IPS DF 6.9 (cell line): ENCODE data around the gene CDH4.

ENCODE experiments used
- DNase-seq: peaks from one replicate; pipeline ENCODE4 v3.0.0-alpha.2; 2013; ENCODE audit warnings: low read depth, low spot score
- H3K27ac ChIP-seq: one replicate; pipeline ENCODE4 v1.5.1; 2013; ENCODE audit warnings: low read length, control low read depth
- H3K27me3 ChIP-seq: 2 replicates; pipeline ENCODE4 v1.6.1; 2013; ENCODE audit warnings: mild to moderate bottlenecking, low read length; ENCODE audit not compliant: control insufficient read depth, insufficient read depth
- H3K36me3 ChIP-seq: 2 replicates; pipeline ENCODE4 v1.6.1; 2013; ENCODE audit warnings: low read length; ENCODE audit not compliant: control insufficient read depth, insufficient read depth
- H3K4me1 ChIP-seq: 2 replicates; pipeline ENCODE4 v1.6.1; 2013; ENCODE audit warnings: low read length; ENCODE audit not compliant: control insufficient read depth, insufficient read depth
- H3K4me3 ChIP-seq: 2 replicates; pipeline ENCODE4 v1.5.1; 2013; ENCODE audit warnings: mild to moderate bottlenecking, low read length
- H3K9me3 ChIP-seq: 2 replicates; pipeline ENCODE4 v1.6.1; 2013; ENCODE audit warnings: low read length, inconsistent platforms; ENCODE audit not compliant: control insufficient read depth, insufficient read depth
- WGBS: extraction: QIAGEN DNeasy Blood & Tissue Kit; methylation state at CpG from one replicate; pipeline ENCODE4 v1.1.7; 2013; ENCODE audit warnings: mixed read lengths, missing lambda C conversion rate; ENCODE audit not compliant: insufficient read length, insufficient coverage; 5-methylcytosine and 5-hydroxymethylcytosine counted together

Gene CDH4

GRCh38 chr20:61813791-61814190 lies 561.7 kb downstream of the CDH4 start:
- WGBS = no CpG with 5 or more reads among the region's 7 CpGs
- H3K4me1 ChIP-seq = no peaks in the 10 kb centered on the region

GRCh38 chr20:61814244-61814643 lies 562.2 kb downstream of the CDH4 start:
- no peaks in the 10 kb centered on the region for H3K36me3 ChIP-seq
- H3K27ac ChIP-seq = no peak overlapping the region
- DNase-seq = no peak
- WGBS = no CpG with 5 or more reads among the region's 11 CpGs
- H3K9me3 ChIP-seq = no peaks in the 10 kb centered on the region
- H3K4me3 ChIP-seq = no peak overlapping the region; the same call in 1 of the 2 replicates
- H3K27me3 ChIP-seq = no peaks in the 10 kb centered on the region
- H3K4me1 ChIP-seq = no peaks in the 10 kb centered on the region

More at GRCh38 chr20:61813791-61814190, 561.7 kb downstream of the CDH4 start:
- Histone ChIP-seq H3K9me3 (no peaks in the 10 kb centered on the region), H3K36me3 (no peaks in the 10 kb centered on the region), H3K27me3 (no peaks in the 10 kb centered on the region), H3K4me3 (no peak overlapping the region), H3K27ac (no peak overlapping the region)
- DNase-seq = no peak

- Histone ChIP-seq H3K36me3 (no peaks in the 10 kb centered on the region), H3K9me3 (no peaks in the 10 kb centered on the region), H3K4me3 (no peak overlapping the region), H3K27ac (no peak overlapping the region), H3K4me1 (no peaks in the 10 kb centered on the region), H3K27me3 (no peaks in the 10 kb centered on the region)
- no CpG with 5 or more reads among the region's 9 CpGs for WGBS
- no peak for DNase-seq
These were observed 562.7 kb downstream of the CDH4 start for GRCh38 chr20:61814726-61815125.

- Histone ChIP-seq H3K4me1 (no peaks in the 10 kb centered on the region), H3K27ac (no peak overlapping the region), H3K27me3 (no peaks in the 10 kb centered on the region), H3K36me3 (no peaks in the 10 kb centered on the region), H3K9me3 (no peaks in the 10 kb centered on the region), H3K4me3 (no peak overlapping the region)
- no CpG with 5 or more reads among the region's 15 CpGs for WGBS
- no peak for DNase-seq
These were observed 563.1 kb downstream of the CDH4 start for GRCh38 chr20:61815176-61815575.

GRCh38 chr20:61815678-61816077 lies 563.6 kb downstream of the CDH4 start:
- H3K9me3 ChIP-seq = no peaks in the 10 kb centered on the region
- no peaks in the 10 kb centered on the region for H3K27me3 ChIP-seq
- no peak for DNase-seq
- no peaks in the 10 kb centered on the region for H3K4me1 ChIP-seq
- no peak overlapping the region for H3K4me3 ChIP-seq
- no peaks in the 10 kb centered on the region for H3K36me3 ChIP-seq
- no CpG with 5 or more reads among the region's 12 CpGs for WGBS
- no peak overlapping the region for H3K27ac ChIP-seq

- no peak overlapping the region for H3K27ac ChIP-seq
- no peaks in the 10 kb centered on the region for H3K4me1 ChIP-seq
- H3K4me3 ChIP-seq = no peak overlapping the region
- H3K27me3 ChIP-seq = no peaks in the 10 kb centered on the region
- WGBS = no CpG with 5 or more reads among the region's 25 CpGs
- no peaks in the 10 kb centered on the region for H3K9me3 ChIP-seq
- DNase-seq = no peak
- H3K36me3 ChIP-seq = no peaks in the 10 kb centered on the region
These were observed 564.8 kb downstream of the CDH4 start for GRCh38 chr20:61816606-61817460.

GRCh38 chr20:61817575-61817974 lies 565.5 kb downstream of the CDH4 start:
- Histone ChIP-seq H3K4me1 (no peaks in the 10 kb centered on the region), H3K27ac (no peak overlapping the region), H3K36me3 (no peaks in the 10 kb centered on the region), H3K9me3 (no peaks in the 10 kb centered on the region), H3K4me3 (no peak overlapping the region), H3K27me3 (no peaks in the 10 kb centered on the region)
- no CpG with 5 or more reads among the region's 13 CpGs for WGBS
- DNase-seq = no peak

GRCh38 chr20:61818746-61819573 lies 566.9 kb downstream of the CDH4 start:
- no peaks in the 10 kb centered on the region for H3K4me1 ChIP-seq

GRCh38 chr20:61819574-61819846 lies 567.4 kb downstream of the CDH4 start:
- WGBS = no CpG with 5 or more reads among the region's 3 CpGs
- Histone ChIP-seq H3K27me3 (no peaks in the 10 kb centered on the region), H3K4me1 (no peaks in the 10 kb centered on the region), H3K4me3 (no peak overlapping the region), H3K36me3 (no peaks in the 10 kb centered on the region), H3K9me3 (no peaks in the 10 kb centered on the region), H3K27ac (no peak overlapping the region)
- DNase-seq = no peak

More at GRCh38 chr20:61818746-61819573, 566.9 kb downstream of the CDH4 start:
- Histone ChIP-seq H3K27ac (no peak overlapping the region), H3K9me3 (no peaks in the 10 kb centered on the region), H3K36me3 (no peaks in the 10 kb centered on the region), H3K4me3 (no peak overlapping the region), H3K27me3 (no peaks in the 10 kb centered on the region)
- DNase-seq = no peak
- WGBS = no CpG with 5 or more reads among the region's 32 CpGs

- Histone ChIP-seq H3K4me1 (no peaks in the 10 kb centered on the region), H3K4me3 (no peak overlapping the region), H3K27ac (no peak overlapping the region), H3K36me3 (no peaks in the 10 kb centered on the region), H3K27me3 (no peaks in the 10 kb centered on the region), H3K9me3 (no peaks in the 10 kb centered on the region)
- no peak for DNase-seq
- WGBS = no CpG with 5 or more reads among the region's 27 CpGs
These were observed 568.1 kb downstream of the CDH4 start for GRCh38 chr20:61819921-61820825.
